Middle frontal gyrus (tissue), 1 donor: ENCODE measurements around the gene NAXD.
"Not testable (repeated sequence)": the region's sequence is repeated elsewhere in the genome, so short reads cannot be mapped to it uniquely, and the experiment has no call there.

Experiments
- DNase-seq: peaks from one replicate; pipeline ENCODE4 v3.0.0-alpha.2; 2015; ENCODE audit warnings: low spot score; ENCODE audit errors: extremely low spot score

NAXD gene

GRCh38 chr13:110643324-110643723, 28.0 kb downstream of the NAXD start:
- DNase-seq, result no peak

- no peak for DNase-seq
Measured at GRCh38 chr13:110643768-110644421, 28.6 kb downstream of the NAXD start.

GRCh38 chr13:110644892-110645521, 29.7 kb downstream of the NAXD start:
- peak; percentile 36 for DNase-seq

GRCh38 chr13:110645750-110646149, 30.4 kb downstream of the NAXD start:
- no peak for DNase-seq

- no peak for DNase-seq
Measured at GRCh38 chr13:110646442-110647364, 31.4 kb downstream of the NAXD start.

- DNase-seq, result no peak
Measured at GRCh38 chr13:110647365-110647737, 32.0 kb downstream of the NAXD start.

GRCh38 chr13:110648146-110648819, 32.9 kb downstream of the NAXD start:
- no peak for DNase-seq

GRCh38 chr13:110648848-110649421, 33.6 kb downstream of the NAXD start:
- no peak for DNase-seq

- DNase-seq, result no peak
Measured at GRCh38 chr13:110649551-110649950, 34.2 kb downstream of the NAXD start.

- DNase-seq, result no peak
Measured at GRCh38 chr13:110650436-110650835, 35.1 kb downstream of the NAXD start.

GRCh38 chr13:110651271-110651670, 35.9 kb downstream of the NAXD start:
- no peak for DNase-seq

- DNase-seq, result no peak
Measured at GRCh38 chr13:110651726-110652230, 36.4 kb downstream of the NAXD start.

- DNase-seq, result no peak
Measured at GRCh38 chr13:110652231-110652730, 36.9 kb downstream of the NAXD start.

- DNase-seq, result no peak
Measured at GRCh38 chr13:110652764-110653163, 37.4 kb downstream of the NAXD start.

- no peak for DNase-seq
Measured at GRCh38 chr13:110653271-110653670, 37.9 kb downstream of the NAXD start.

GRCh38 chr13:110653851-110654250, 38.5 kb downstream of the NAXD start:
- no peak for DNase-seq

GRCh38 chr13:110657196-110657595, 41.9 kb downstream of the NAXD start:
- no peak for DNase-seq

- DNase-seq, result not testable (repeated sequence)
Measured at GRCh38 chr13:110658218-110658911, 43.0 kb downstream of the NAXD start.

GRCh38 chr13:110661256-110661655, 45.9 kb downstream of the NAXD start:
- no peak for DNase-seq

- no peak for DNase-seq
Measured at GRCh38 chr13:110662091-110662490, 46.7 kb downstream of the NAXD start.
